Right atrium auricular region (tissue), 2 donors: ENCODE data around the gene PTH1R. TPM values are rescaled to one million over a fixed set of nuclear protein-coding genes. Genes with fewer than 3 reads are reported as not detected.

Experiments used
- DNase-seq: peaks from one replicate; pipeline ENCODE4 v3.0.0-alpha.2; 2019; ENCODE audit warnings: low spot score
- H3K27ac ChIP-seq, 2 donors: fragments of 200-600 bp; sonication (generic); 1 replicate in 1 of 2; 2 replicates in 1 of 2; pipeline ENCODE4 v1.5.1; 2016 to 2019
- H3K27me3 ChIP-seq, 2 donors: fragments of 200-600 bp; sonication (generic); one replicate each; pipeline versions ENCODE4 v1.5.1 to v1.6.0; 2017 to 2019
- H3K36me3 ChIP-seq: fragments of 200-600 bp; sonication (generic); one replicate; pipeline ENCODE4 v1.5.1; 2016
- H3K4me1 ChIP-seq, 2 donors: fragments of 200-600 bp; sonication (generic); one replicate each; pipeline versions ENCODE4 v1.5.1 to v1.6.0; 2017 to 2019
- H3K4me3 ChIP-seq, 2 donors: fragments of 200-600 bp; sonication (generic); 1 replicate in 1 of 2; 2 replicates in 1 of 2; pipeline ENCODE4 v1.5.1; 2017 to 2019; ENCODE audit warnings: mild to moderate bottlenecking in 1 of 2, moderate library complexity in 1 of 2
- H3K9me3 ChIP-seq, 2 donors: fragments of 200-600 bp; sonication (generic); one replicate each; pipeline ENCODE4 v1.5.1; 2019
- total RNA-seq, 2 donors: library from RNA; depleted of rRNA; stranded (reverse); fragments of >200 nt; gene quantifications; one replicate each; pipeline ENCODE4 v1.1.0, GENCODE V29; 2016
- TF ChIP-seq, protein P1 (sequence below), 2 donors: fragments of 200-600 bp; sonication (generic); IDR thresholded peaks; one replicate each; pipeline ENCODE4 v1.5.1; 2019; ENCODE audit warnings: antibody characterized with exemption in 2 of 2

Gene PTH1R
- total RNA-seq, 2 donors from 2014 or later: 7.2 to 10.1 TPM

- peak overlapping the region; percentile 82 to 86 for H3K27ac ChIP-seq
- no peak for DNase-seq
Measured at GRCh38 chr3:46944191-46944590, 66.7 kb downstream of the PTH1R start.

GRCh38 chr3:46946416-46946815 lies 68.9 kb downstream of the PTH1R start:
- H3K4me1 ChIP-seq: peaks cover 0 to 96% of the 10 kb centered on the region in 2 donors
- peak overlapping the region; percentile 82 to 86 for H3K27ac ChIP-seq
- no peak overlapping the region for H3K4me3 ChIP-seq
- H3K27me3 ChIP-seq: no peaks in the 10 kb centered on the region
- no peaks in the 10 kb centered on the region for H3K36me3 ChIP-seq
- TF ChIP-seq, protein P1, sequence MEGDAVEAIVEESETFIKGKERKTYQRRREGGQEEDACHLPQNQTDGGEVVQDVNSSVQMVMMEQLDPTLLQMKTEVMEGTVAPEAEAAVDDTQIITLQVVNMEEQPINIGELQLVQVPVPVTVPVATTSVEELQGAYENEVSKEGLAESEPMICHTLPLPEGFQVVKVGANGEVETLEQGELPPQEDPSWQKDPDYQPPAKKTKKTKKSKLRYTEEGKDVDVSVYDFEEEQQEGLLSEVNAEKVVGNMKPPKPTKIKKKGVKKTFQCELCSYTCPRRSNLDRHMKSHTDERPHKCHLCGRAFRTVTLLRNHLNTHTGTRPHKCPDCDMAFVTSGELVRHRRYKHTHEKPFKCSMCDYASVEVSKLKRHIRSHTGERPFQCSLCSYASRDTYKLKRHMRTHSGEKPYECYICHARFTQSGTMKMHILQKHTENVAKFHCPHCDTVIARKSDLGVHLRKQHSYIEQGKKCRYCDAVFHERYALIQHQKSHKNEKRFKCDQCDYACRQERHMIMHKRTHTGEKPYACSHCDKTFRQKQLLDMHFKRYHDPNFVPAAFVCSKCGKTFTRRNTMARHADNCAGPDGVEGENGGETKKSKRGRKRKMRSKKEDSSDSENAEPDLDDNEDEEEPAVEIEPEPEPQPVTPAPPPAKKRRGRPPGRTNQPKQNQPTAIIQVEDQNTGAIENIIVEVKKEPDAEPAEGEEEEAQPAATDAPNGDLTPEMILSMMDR (IDR thresholded peaks at IDR 0.05): no peak
- no peak for DNase-seq
- no peaks in the 10 kb centered on the region for H3K9me3 ChIP-seq

More at GRCh38 chr3:46944191-46944590, 66.7 kb downstream of the PTH1R start:
- Histone ChIP-seq H3K9me3 (no peaks in the 10 kb centered on the region), H3K4me1 (peaks cover 0 to 93% of the 10 kb centered on the region in 2 donors), H3K27me3 (no peaks in the 10 kb centered on the region), H3K36me3 (peaks cover 16% of the 10 kb centered on the region), H3K4me3 (no peak overlapping the region)
- TF ChIP-seq, protein P1 (IDR thresholded peaks at IDR 0.05): no peak

- Histone ChIP-seq H3K27me3 (no peaks in the 10 kb centered on the region), H3K4me3 (no peak overlapping the region), H3K9me3 (no peaks in the 10 kb centered on the region), H3K27ac (peak overlapping the region; percentile 82 to 86), H3K36me3 (no peaks in the 10 kb centered on the region), H3K4me1 (peaks cover 0 to 91% of the 10 kb centered on the region in 2 donors)
- no peak for DNase-seq
- TF ChIP-seq, protein P1 (IDR thresholded peaks at IDR 0.05): no peak
Measured at GRCh38 chr3:46946856-46947545, 69.5 kb downstream of the PTH1R start.

DNA sequence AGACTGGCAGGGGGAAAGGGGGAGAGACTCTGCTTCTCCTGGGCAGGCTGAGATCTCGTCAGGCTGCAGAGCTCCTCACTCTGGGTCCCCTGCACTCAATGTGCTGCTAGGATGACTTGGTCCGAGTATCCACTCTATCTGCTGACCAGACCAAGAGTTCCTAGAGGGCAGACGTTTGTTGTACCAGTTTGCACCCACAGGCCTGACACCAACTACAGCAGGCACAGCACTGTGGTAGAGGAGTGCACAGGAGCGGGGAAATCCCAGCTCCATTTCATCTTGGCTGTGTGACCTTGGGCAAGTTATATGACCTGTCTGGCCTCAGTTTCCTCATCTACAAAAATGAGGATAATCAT lies 70.0 kb downstream of the PTH1R start:
- no peak for DNase-seq
- peaks cover 0 to 86% of the 10 kb centered on the region in 2 donors for H3K4me1 ChIP-seq
- no peak overlapping the region for H3K4me3 ChIP-seq

DNA sequence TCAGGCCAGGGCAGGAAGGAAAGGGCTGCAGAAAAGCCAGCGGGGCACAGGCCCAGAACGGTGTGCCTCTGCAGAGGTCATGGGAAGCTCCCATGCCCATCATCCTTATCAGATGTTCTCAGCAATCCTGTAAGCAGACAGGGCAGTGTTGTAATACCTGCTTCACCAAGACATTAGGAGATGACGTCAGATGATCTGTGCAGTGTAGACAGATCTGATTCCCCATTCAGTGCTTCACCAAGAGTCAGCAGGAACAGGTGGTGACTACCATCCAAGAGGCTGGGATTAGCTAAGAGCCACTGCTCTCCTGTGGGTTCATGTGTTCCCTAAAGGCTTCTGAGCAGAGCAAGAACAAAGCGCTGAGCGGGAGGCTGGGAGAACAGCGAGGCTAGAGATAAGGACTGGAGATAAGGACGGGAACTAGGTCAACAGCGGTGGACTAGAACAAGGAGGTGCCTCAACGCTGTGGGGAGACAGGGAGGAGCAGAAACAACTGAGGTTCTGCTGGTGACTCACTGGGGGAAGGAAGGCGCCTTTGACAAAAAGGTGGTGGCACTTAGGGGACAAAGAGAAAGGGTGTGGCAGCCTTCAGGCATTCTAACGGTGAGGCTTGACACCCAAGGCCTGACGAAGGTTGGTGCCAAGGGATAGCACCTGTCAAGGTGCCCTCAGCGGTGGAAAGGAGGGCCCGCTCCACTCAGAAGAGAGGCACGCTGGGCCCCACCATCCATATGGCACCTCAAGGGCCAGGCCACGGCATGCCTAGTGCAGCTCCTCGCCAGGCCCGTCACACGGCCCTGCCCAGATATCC lies 70.7 kb downstream of the PTH1R start:
- Histone ChIP-seq H3K4me3 (no peak overlapping the region), H3K4me1 (peaks cover 0 to 86% of the 10 kb centered on the region in 2 donors), H3K36me3 (no peaks in the 10 kb centered on the region), H3K27ac (peak overlapping the region; percentile 82 to 86), H3K9me3 (no peaks in the 10 kb centered on the region), H3K27me3 (no peaks in the 10 kb centered on the region)
- DNase-seq: peak; percentile 78
- TF ChIP-seq, protein P1 (IDR thresholded peaks at IDR 0.05): no peak

More for the DNA sequence above, 70.0 kb downstream of the PTH1R start:
- H3K36me3 ChIP-seq: no peaks in the 10 kb centered on the region
- H3K9me3 ChIP-seq: no peaks in the 10 kb centered on the region
- peak overlapping the region; percentile 82 to 86 for H3K27ac ChIP-seq
- TF ChIP-seq, protein P1 (IDR thresholded peaks at IDR 0.05): no peak
- no peaks in the 10 kb centered on the region for H3K27me3 ChIP-seq
